Stimulated activated naive CD4-positive, alpha-beta T cell treated with Interleukin-2 at 50 U/mL for 16 hours (primary cell): ENCODE results near the gene CPPED1.

Experiments
- DNase-seq: peaks from one replicate; lab custom pipeline; 2025; lab: John Stamatoyannopoulos, UW

Gene CPPED1

GRCh38 chr16:12680531-12680930 is 123.2 kb downstream of the CPPED1 start:
- no peak for DNase-seq

- DNase-seq: no peak
Measured at GRCh38 chr16:12679660-12680272, 123.9 kb downstream of the CPPED1 start.

GRCh38 chr16:12678983-12679382 is 124.7 kb downstream of the CPPED1 start:
- DNase-seq: no peak

GRCh38 chr16:12677502-12677901 is 126.2 kb downstream of the CPPED1 start:
- DNase-seq: no peak

- DNase-seq: no peak
Measured at GRCh38 chr16:12675852-12676251, 127.8 kb downstream of the CPPED1 start.

GRCh38 chr16:12675046-12675445 is 128.6 kb downstream of the CPPED1 start:
- DNase-seq: no peak

GRCh38 chr16:12674524-12674923 is 129.2 kb downstream of the CPPED1 start:
- DNase-seq: no peak

- no peak for DNase-seq
Measured at GRCh38 chr16:12674071-12674470, 129.6 kb downstream of the CPPED1 start.

GRCh38 chr16:12673466-12673865 is 130.2 kb downstream of the CPPED1 start:
- no peak for DNase-seq

- DNase-seq: no peak
Measured at GRCh38 chr16:12672986-12673385, 130.7 kb downstream of the CPPED1 start.

- no peak for DNase-seq
Measured at GRCh38 chr16:12669908-12670307, 133.8 kb downstream of the CPPED1 start.

- DNase-seq: no peak
Measured at GRCh38 chr16:12667909-12668308, 135.8 kb downstream of the CPPED1 start.

GRCh38 chr16:12664164-12664733 is 139.4 kb downstream of the CPPED1 start:
- no peak for DNase-seq

GRCh38 chr16:12661656-12662172 is 142.0 kb downstream of the CPPED1 start:
- no peak for DNase-seq

GRCh38 chr16:12659871-12660270 is 143.8 kb downstream of the CPPED1 start:
- DNase-seq: no peak

- no peak for DNase-seq
Measured at GRCh38 chr16:12658506-12658905, 145.2 kb downstream of the CPPED1 start.

- DNase-seq: no peak
Measured at GRCh38 chr16:12655537-12655936, 148.2 kb downstream of the CPPED1 start.

- no peak for DNase-seq
Measured at GRCh38 chr16:12653820-12654392, 149.8 kb downstream of the CPPED1 start.

GRCh38 chr16:12652924-12653323 is 150.8 kb downstream of the CPPED1 start:
- no peak for DNase-seq

- no peak for DNase-seq
Measured at GRCh38 chr16:12651765-12652512, 151.7 kb downstream of the CPPED1 start.

- DNase-seq: no peak
Measured at GRCh38 chr16:12649356-12649755, 154.3 kb downstream of the CPPED1 start.

- DNase-seq: no peak
Measured at GRCh38 chr16:12646490-12647274, 157.0 kb downstream of the CPPED1 start.
